Ovary (tissue), 9 donors: ENCODE data around the gene MAP6. TPM values are rescaled to one million over a fixed set of nuclear protein-coding genes. Genes with fewer than 3 reads are reported as not detected.

Source experiments
- DNase-seq, 5 donors: peaks; one replicate each; pipeline ENCODE4 v3.0.0-alpha.2; 2019 to 2020
- H3K27ac ChIP-seq, 2 donors: fragments of 200-600 bp; one replicate each; pipeline versions ENCODE4 v1.5.1 to v1.8.0; 2019 to 2022
- H3K27me3 ChIP-seq: fragments of 200-600 bp; one replicate; pipeline ENCODE4 v1.8.0; 2022
- H3K36me3 ChIP-seq: fragments of 200-600 bp; sonication (generic); one replicate; pipeline ENCODE4 v1.5.1; 2019
- H3K4me1 ChIP-seq: one replicate; pipeline ENCODE4 v1.8.1; 2013; ENCODE audit warnings: mild to moderate bottlenecking, moderate library complexity; ENCODE audit not compliant: insufficient read depth
- H3K4me3 ChIP-seq: fragments of 200-600 bp; sonication (generic); one replicate; pipeline ENCODE4 v1.5.1; 2017
- H3K9me3 ChIP-seq, 2 donors: fragments of 200-600 bp in 1 of 2; sonication (generic) in 1 of 2; one replicate each; pipeline versions ENCODE4 v1.5.1 to v1.8.1; 2013 to 2019; ENCODE audit warnings: mild to moderate bottlenecking in 1 of 2, moderate library complexity in 1 of 2
- EP300 ChIP-seq: sonication (generic); formaldehyde crosslinking; IDR thresholded peaks from one replicate; pipeline ENCODE4 v1.6.1; 2017; ENCODE audit warnings: antibody characterized with exemption
- POLR2A ChIP-seq: fragments of 450-650 bp; IDR thresholded peaks from one replicate; pipeline ENCODE4 v1.6.1; 2017; ENCODE audit warnings: antibody characterized with exemption, mild to moderate bottlenecking, moderate library complexity
- WGBS, 3 donors: extraction: QIAGEN DNeasy Blood & Tissue Kit in 1 of 3; methylation state at CpG; one replicate each; pipeline versions ENCODE4 v1.1.5 to v1.1.7; 2013 to 2017; 5-methylcytosine and 5-hydroxymethylcytosine counted together
- intact Hi-C, 4 donors: fragments of 100-400 bp; cut with DNase I; formaldehyde crosslinking; loops; one replicate each; pipeline versions ENCODE4 v1.11.0 to v1.15.1; 2022 to 2023
- polyA plus RNA-seq, 2 donors: library from polyadenylated mRNA; stranded (reverse); fragments of 200-250 nt in 1 of 2; fragments of 350-450 nt in 1 of 2; fragmentation: Illumina TruSeq in 1 of 2; extraction: RNeasy Lipid Tissue Mini Kit (QIAGEN cat#74804) in 1 of 2; gene quantifications; one replicate each; pipeline ENCODE4 v1.2.3, GENCODE V29; 2013 to 2014
- total RNA-seq, 7 donors: library from RNA; depleted of rRNA in 2 of 7; stranded (reverse); fragments of >200 nt in 2 of 7; fragmentation: NEBNext Ultra II Directional in 3 of 7; extraction: Animal tissue kit (Norgen Biotek cat#: 25700) in 3 of 7; gene quantifications; one replicate each; pipeline versions ENCODE4 v1.1.0 to v1.2.4, GENCODE V29; 2016 to 2023
- TF ChIP-seq, protein P1 (sequence below), 3 donors: fragments of 450-650 bp in 2 of 3; fragments of 200-600 bp in 1 of 3; IDR thresholded peaks; one replicate each; pipeline versions ENCODE4 v1.5.1 to v1.8.0; 2016 to 2022; ENCODE audit warnings: antibody characterized with exemption in 3 of 3, mild to moderate bottlenecking in 1 of 3
- donor health status: DM: no; HTN: no; CAD: no; lungs with moderate emphysema.
- donor health status: DM: no; HTN: no; CAD: no.
- donor health status: Bipolar disorder and iron deficiency.
- donor health status: DM: yes; HTN: yes; CAD: no.
- donor health status: DM: no; HTN: no; CAD: no.
- donor health status: DM: yes; HTN: yes; CAD: no.

Gene MAP6
- total and polyA plus RNA-seq, 9 donors, result 2.1 to 18.7 (median 8.8) TPM

DNA sequence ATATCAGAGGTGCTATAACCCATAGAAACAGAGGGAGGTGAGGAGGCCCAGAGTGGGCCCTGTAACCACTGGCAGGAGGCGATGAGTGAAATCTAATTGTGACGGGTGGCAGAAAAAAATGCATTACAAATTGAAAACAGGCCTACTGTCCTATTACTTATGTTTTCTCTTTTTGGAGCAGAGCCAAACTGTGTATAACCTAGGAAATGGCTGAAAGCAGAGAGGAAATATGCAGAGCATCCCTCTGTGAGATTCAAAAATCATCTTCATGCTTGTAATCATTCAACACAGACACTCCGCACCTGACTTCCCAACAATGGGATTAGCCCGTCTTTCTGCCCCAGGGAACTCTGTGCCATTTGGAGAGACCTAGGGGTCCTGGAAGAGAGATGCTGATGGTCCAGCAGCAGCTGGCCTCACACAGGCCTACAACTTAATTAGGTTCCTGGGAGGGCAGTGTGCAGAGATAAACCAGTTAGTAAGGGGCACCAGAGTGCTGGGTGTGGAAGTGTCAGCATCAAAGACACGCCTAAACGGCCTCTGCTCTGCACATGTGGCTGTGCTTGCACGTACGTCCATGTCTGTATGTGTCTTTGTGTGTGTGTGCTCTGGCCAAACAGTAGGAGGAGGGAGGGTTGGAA is 41.8 kb downstream of the MAP6 start:
- 96 to 97% (median 97%) methylated on average over 8 of the region's 8 CpGs for WGBS, 3 donors
- peaks cover 7% of the 10 kb centered on the region for H3K4me1 ChIP-seq
- no peak overlapping the region for H3K27ac ChIP-seq
- DNase-seq, result no peak
- H3K9me3 ChIP-seq, result no peaks in the 10 kb centered on the region
- H3K27me3 ChIP-seq, result no peaks in the 10 kb centered on the region
- TF ChIP-seq EP300, result no peak
- TF ChIP-seq, protein P1, sequence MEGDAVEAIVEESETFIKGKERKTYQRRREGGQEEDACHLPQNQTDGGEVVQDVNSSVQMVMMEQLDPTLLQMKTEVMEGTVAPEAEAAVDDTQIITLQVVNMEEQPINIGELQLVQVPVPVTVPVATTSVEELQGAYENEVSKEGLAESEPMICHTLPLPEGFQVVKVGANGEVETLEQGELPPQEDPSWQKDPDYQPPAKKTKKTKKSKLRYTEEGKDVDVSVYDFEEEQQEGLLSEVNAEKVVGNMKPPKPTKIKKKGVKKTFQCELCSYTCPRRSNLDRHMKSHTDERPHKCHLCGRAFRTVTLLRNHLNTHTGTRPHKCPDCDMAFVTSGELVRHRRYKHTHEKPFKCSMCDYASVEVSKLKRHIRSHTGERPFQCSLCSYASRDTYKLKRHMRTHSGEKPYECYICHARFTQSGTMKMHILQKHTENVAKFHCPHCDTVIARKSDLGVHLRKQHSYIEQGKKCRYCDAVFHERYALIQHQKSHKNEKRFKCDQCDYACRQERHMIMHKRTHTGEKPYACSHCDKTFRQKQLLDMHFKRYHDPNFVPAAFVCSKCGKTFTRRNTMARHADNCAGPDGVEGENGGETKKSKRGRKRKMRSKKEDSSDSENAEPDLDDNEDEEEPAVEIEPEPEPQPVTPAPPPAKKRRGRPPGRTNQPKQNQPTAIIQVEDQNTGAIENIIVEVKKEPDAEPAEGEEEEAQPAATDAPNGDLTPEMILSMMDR (IDR thresholded peaks at IDR 0.05), result no peak
- TF ChIP-seq POLR2A, result no peak
- H3K36me3 ChIP-seq, result no peaks in the 10 kb centered on the region
- H3K4me3 ChIP-seq, result no peak overlapping the region
- intact Hi-C loops, result no loop called here

- H3K27ac ChIP-seq, result no peak overlapping the region
- no peak overlapping the region for H3K4me3 ChIP-seq
- DNase-seq, result no peak
- H3K27me3 ChIP-seq, result no peaks in the 10 kb centered on the region
- 79 to 85% (median 82%) methylated on average over 8 of the region's 8 CpGs for WGBS, 3 donors
- TF ChIP-seq, protein P1 (IDR thresholded peaks at IDR 0.05), result no peak
- TF ChIP-seq POLR2A, result no peak
- TF ChIP-seq EP300, result no peak
- H3K4me1 ChIP-seq, result peaks cover 7% of the 10 kb centered on the region
- intact Hi-C loops, result no loop called here
- H3K9me3 ChIP-seq, result no peaks in the 10 kb centered on the region
- H3K36me3 ChIP-seq, result no peaks in the 10 kb centered on the region
Observed at GRCh38 chr11:75625991-75626888, 42.6 kb downstream of the MAP6 start.

- intact Hi-C loops, result no loop called here
- Histone ChIP-seq H3K4me1 (peaks cover 7% of the 10 kb centered on the region), H3K9me3 (no peaks in the 10 kb centered on the region), H3K27ac (no peak overlapping the region), H3K36me3 (no peaks in the 10 kb centered on the region), H3K4me3 (no peak overlapping the region), H3K27me3 (no peaks in the 10 kb centered on the region)
- TF ChIP-seq EP300, result no peak
- TF ChIP-seq POLR2A, result no peak
- TF ChIP-seq, protein P1 (IDR thresholded peaks at IDR 0.05), result no peak
- WGBS, 3 donors, result 94 to 98% (median 94%) methylated on average over 4 of the region's 4 CpGs
- no peak for DNase-seq
Observed at GRCh38 chr11:75625021-75625420, 43.8 kb downstream of the MAP6 start.

GRCh38 chr11:75616281-75616680 is 52.6 kb downstream of the MAP6 start:
- Histone ChIP-seq H3K27me3 (no peaks in the 10 kb centered on the region), H3K9me3 (no peaks in the 10 kb centered on the region), H3K27ac (no peak overlapping the region), H3K4me1 (no peaks in the 10 kb centered on the region), H3K36me3 (no peaks in the 10 kb centered on the region), H3K4me3 (no peak overlapping the region)
- no peak for DNase-seq
- TF ChIP-seq, protein P1 (IDR thresholded peaks at IDR 0.05), result no peak
- no peak for TF ChIP-seq EP300
- TF ChIP-seq POLR2A, result no peak
- intact Hi-C loops, result no loop called here
- WGBS, 3 donors, result 67 to 71% (median 68%) methylated on average over 5 of the region's 5 CpGs
